ENCODE data around the gene CHD9.

Gene CHD9

GRCh38 chr16:53097190-53097589 lies 42.4 kb downstream of the CHD9 start:
- DNase-seq = no peak

GRCh38 chr16:53098526-53099317 lies 43.9 kb downstream of the CHD9 start:
- DNase-seq = peak; percentile 24

- DNase-seq = peak; percentile 82
Observed at GRCh38 chr16:53099318-53100130, 44.7 kb downstream of the CHD9 start.

GRCh38 chr16:53100131-53100748 lies 45.4 kb downstream of the CHD9 start:
- no peak for DNase-seq

GRCh38 chr16:53100889-53101288 lies 46.1 kb downstream of the CHD9 start:
- DNase-seq = peak; percentile 7

- DNase-seq = no peak
Observed at GRCh38 chr16:53103811-53104210, 49.0 kb downstream of the CHD9 start.

GRCh38 chr16:53105565-53105964 lies 50.8 kb downstream of the CHD9 start:
- DNase-seq = no peak

GRCh38 chr16:53111078-53111791 lies 56.4 kb downstream of the CHD9 start:
- DNase-seq = no peak

GRCh38 chr16:53112015-53112414 lies 57.2 kb downstream of the CHD9 start:
- DNase-seq = no peak

- DNase-seq = no peak
Observed at GRCh38 chr16:53115047-53115446, 60.3 kb downstream of the CHD9 start.

GRCh38 chr16:53115773-53116172 lies 61.0 kb downstream of the CHD9 start:
- no peak for DNase-seq

GRCh38 chr16:53121043-53121620 lies 66.3 kb downstream of the CHD9 start:
- no peak for DNase-seq

GRCh38 chr16:53121661-53122060 lies 66.9 kb downstream of the CHD9 start:
- no peak for DNase-seq

- DNase-seq = no peak
Observed at GRCh38 chr16:53123747-53124146, 69.0 kb downstream of the CHD9 start.

GRCh38 chr16:53126390-53126789 lies 71.6 kb downstream of the CHD9 start:
- DNase-seq = no peak

GRCh38 chr16:53129281-53130158 lies 74.7 kb downstream of the CHD9 start:
- DNase-seq = no peak

GRCh38 chr16:53130159-53131049 lies 75.6 kb downstream of the CHD9 start:
- DNase-seq = peak; percentile 92

GRCh38 chr16:53131050-53131362 lies 76.2 kb downstream of the CHD9 start:
- DNase-seq = peak; percentile 23

- DNase-seq = peak; percentile 18
Observed at GRCh38 chr16:53131363-53132071, 76.7 kb downstream of the CHD9 start.

- no peak for DNase-seq
Observed at GRCh38 chr16:53132406-53132805, 77.6 kb downstream of the CHD9 start.
